WTC11 (cell line): ENCODE results near the gene ANAPC16.
"Not testable (repeated sequence)": the region's sequence is repeated elsewhere in the genome, so short reads cannot be mapped to it uniquely, and the experiment has no call there.

Experiments
- CBFB ChIP-seq: sonication (generic); formaldehyde crosslinking; IDR thresholded peaks from 2 replicates; pipeline ENCODE4 v1.8.1; 2022; ENCODE audit warnings: mild to moderate bottlenecking, low read depth, missing genetic modification reagents
- CREB1 ChIP-seq: sonication (generic); formaldehyde crosslinking; IDR thresholded peaks from 2 replicates; pipeline ENCODE4 v1.8.0; 2023; ENCODE audit warnings: mild to moderate bottlenecking, missing genetic modification reagents
- ELF4 ChIP-seq: sonication (generic); formaldehyde crosslinking; IDR thresholded peaks from 2 replicates; pipeline ENCODE4 v1.8.1; 2022; ENCODE audit warnings: low read depth, mild to moderate bottlenecking, moderate library complexity, missing genetic modification reagents
- ESRRA ChIP-seq: sonication (generic); formaldehyde crosslinking; IDR thresholded peaks from 2 replicates; pipeline ENCODE4 v1.8.1; 2022; ENCODE audit warnings: mild to moderate bottlenecking, missing genetic modification reagents, borderline replicate concordance
- FOXK1 ChIP-seq: sonication (generic); formaldehyde crosslinking; IDR thresholded peaks from 2 replicates; pipeline ENCODE4 v1.8.0; 2022; ENCODE audit warnings: mild to moderate bottlenecking, moderate library complexity, missing genetic modification reagents
- MXD4 ChIP-seq: fragments of 250-450 bp; sonication (Bioruptor Pico); IDR thresholded peaks from 2 replicates; pipeline ENCODE4 v1.8.0; 2021; ENCODE audit warnings: mild to moderate bottlenecking, moderate library complexity, borderline replicate concordance
- NFYB ChIP-seq: sonication (generic); formaldehyde crosslinking; conservative IDR thresholded peaks from 2 replicates; pipeline ENCODE4 v1.8.0; 2022; ENCODE audit warnings: low read depth, missing genetic modification reagents
- ZNF138 ChIP-seq: sonication (generic); formaldehyde crosslinking; conservative IDR thresholded peaks from 2 replicates; pipeline ENCODE4 v1.8.1; 2022; ENCODE audit warnings: mild to moderate bottlenecking, moderate library complexity, missing genetic modification reagents
- TF ChIP-seq, protein P1 (sequence below): fragments of 200-600 bp; IDR thresholded peaks from 2 replicates; pipeline ENCODE4 v1.8.0; 2022; ENCODE audit warnings: antibody characterized with exemption
- TF ChIP-seq, protein P2 (sequence below): sonication (generic); formaldehyde crosslinking; IDR thresholded peaks from 2 replicates; pipeline ENCODE4 v1.8.0; 2022; ENCODE audit warnings: mild to moderate bottlenecking, missing genetic modification reagents
- TF ChIP-seq, protein P3 (sequence below): sonication (generic); formaldehyde crosslinking; IDR thresholded peaks from 2 replicates; pipeline ENCODE4 v1.8.0; 2022; ENCODE audit warnings: missing genetic modification reagents
- TF ChIP-seq, protein P4 (sequence below): sonication (generic); formaldehyde crosslinking; IDR thresholded peaks from 2 replicates; pipeline ENCODE4 v1.8.0; 2022; ENCODE audit warnings: mild to moderate bottlenecking, missing genetic modification reagents

DNA sequence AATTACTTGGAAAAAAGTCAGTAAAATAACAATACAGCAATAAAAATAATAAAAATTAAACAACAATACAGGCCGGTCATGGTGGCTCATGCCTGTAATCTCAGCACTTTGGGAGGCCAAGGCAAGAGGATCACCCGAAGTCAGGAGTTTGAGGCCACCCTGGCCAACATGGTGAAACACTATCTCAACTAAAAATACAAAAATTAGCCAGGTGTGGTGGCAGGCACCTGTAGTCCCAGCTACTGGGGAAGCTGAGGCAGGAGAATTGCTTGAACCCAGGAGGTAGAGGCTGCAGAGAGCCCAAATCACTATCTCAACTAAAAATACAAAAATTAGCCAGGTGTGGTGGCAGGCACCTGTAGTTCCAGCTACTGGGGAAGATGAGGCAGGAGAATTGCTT, 4.0 kb upstream of the ANAPC16 start:
- TF ChIP-seq CREB1 (CRISPR knock-in tag); CBFB; ELF4 (CRISPR knock-in tag); FOXK1 (CRISPR knock-in tag); NFYB; MXD4 (CRISPR knock-in tag); ZNF138; ESRRA: not testable (repeated sequence)
- TF ChIP-seq, protein P1, sequence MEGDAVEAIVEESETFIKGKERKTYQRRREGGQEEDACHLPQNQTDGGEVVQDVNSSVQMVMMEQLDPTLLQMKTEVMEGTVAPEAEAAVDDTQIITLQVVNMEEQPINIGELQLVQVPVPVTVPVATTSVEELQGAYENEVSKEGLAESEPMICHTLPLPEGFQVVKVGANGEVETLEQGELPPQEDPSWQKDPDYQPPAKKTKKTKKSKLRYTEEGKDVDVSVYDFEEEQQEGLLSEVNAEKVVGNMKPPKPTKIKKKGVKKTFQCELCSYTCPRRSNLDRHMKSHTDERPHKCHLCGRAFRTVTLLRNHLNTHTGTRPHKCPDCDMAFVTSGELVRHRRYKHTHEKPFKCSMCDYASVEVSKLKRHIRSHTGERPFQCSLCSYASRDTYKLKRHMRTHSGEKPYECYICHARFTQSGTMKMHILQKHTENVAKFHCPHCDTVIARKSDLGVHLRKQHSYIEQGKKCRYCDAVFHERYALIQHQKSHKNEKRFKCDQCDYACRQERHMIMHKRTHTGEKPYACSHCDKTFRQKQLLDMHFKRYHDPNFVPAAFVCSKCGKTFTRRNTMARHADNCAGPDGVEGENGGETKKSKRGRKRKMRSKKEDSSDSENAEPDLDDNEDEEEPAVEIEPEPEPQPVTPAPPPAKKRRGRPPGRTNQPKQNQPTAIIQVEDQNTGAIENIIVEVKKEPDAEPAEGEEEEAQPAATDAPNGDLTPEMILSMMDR = not testable (repeated sequence)
- TF ChIP-seq, protein P2, sequence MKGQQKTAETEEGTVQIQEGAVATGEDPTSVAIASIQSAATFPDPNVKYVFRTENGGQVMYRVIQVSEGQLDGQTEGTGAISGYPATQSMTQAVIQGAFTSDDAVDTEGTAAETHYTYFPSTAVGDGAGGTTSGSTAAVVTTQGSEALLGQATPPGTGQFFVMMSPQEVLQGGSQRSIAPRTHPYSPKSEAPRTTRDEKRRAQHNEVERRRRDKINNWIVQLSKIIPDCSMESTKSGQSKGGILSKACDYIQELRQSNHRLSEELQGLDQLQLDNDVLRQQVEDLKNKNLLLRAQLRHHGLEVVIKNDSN = not testable (repeated sequence)
- TF ChIP-seq, protein P3, sequence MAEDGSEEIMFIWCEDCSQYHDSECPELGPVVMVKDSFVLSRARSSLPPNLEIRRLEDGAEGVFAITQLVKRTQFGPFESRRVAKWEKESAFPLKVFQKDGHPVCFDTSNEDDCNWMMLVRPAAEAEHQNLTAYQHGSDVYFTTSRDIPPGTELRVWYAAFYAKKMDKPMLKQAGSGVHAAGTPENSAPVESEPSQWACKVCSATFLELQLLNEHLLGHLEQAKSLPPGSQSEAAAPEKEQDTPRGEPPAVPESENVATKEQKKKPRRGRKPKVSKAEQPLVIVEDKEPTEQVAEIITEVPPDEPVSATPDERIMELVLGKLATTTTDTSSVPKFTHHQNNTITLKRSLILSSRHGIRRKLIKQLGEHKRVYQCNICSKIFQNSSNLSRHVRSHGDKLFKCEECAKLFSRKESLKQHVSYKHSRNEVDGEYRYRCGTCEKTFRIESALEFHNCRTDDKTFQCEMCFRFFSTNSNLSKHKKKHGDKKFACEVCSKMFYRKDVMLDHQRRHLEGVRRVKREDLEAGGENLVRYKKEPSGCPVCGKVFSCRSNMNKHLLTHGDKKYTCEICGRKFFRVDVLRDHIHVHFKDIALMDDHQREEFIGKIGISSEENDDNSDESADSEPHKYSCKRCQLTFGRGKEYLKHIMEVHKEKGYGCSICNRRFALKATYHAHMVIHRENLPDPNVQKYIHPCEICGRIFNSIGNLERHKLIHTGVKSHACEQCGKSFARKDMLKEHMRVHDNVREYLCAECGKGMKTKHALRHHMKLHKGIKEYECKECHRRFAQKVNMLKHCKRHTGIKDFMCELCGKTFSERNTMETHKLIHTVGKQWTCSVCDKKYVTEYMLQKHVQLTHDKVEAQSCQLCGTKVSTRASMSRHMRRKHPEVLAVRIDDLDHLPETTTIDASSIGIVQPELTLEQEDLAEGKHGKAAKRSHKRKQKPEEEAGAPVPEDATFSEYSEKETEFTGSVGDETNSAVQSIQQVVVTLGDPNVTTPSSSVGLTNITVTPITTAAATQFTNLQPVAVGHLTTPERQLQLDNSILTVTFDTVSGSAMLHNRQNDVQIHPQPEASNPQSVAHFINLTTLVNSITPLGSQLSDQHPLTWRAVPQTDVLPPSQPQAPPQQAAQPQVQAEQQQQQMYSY (CRISPR knock-in tag) = not testable (repeated sequence)
- TF ChIP-seq, protein P4, sequence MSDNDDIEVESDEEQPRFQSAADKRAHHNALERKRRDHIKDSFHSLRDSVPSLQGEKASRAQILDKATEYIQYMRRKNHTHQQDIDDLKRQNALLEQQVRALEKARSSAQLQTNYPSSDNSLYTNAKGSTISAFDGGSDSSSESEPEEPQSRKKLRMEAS (CRISPR knock-in tag) = not testable (repeated sequence)
